ENCODE measurements around the gene COPS8. TPM values are rescaled to one million over a fixed set of nuclear protein-coding genes. Genes with fewer than 3 reads are reported as not detected.

The COPS8 gene
- total and polyA plus RNA-seq, 2 of the 8 experiments (the other 6 are each of a cell fraction or from before 2014, with no cell fraction given) = 59.3 to 67.5 TPM

GRCh38 chr2:237143118-237143517 is 57.4 kb downstream of the COPS8 start:
- no peaks in the 10 kb centered on the region; a peak in 1 of 8 replicates for H3K36me3 ChIP-seq (ENCODE audit: control insufficient read depth in 2 of 4, insufficient read depth in 4 of 4, low read length in 3 of 4)
- no peaks in the 10 kb centered on the region for H3K4me1 ChIP-seq (replicated peaks in 1 of 4; ENCODE audit: control insufficient read depth in 3 of 4, insufficient read depth in 4 of 4, low read length in 3 of 4)
- H2BK120ac ChIP-seq (replicated peaks; ENCODE audit: low read depth, low read length) = no peak overlapping the region
- no peak overlapping the region for H3K23ac ChIP-seq (ENCODE audit: insufficient read length)
- no peaks in the 10 kb centered on the region for H3K79me2 ChIP-seq (ENCODE audit: control insufficient read depth in 1 of 2, insufficient read depth in 2 of 2, low read length in 2 of 2)
- H3K9me3 ChIP-seq (ENCODE audit: insufficient read depth in 2 of 2, low read depth in 1 of 2, low read length in 1 of 2) = peaks cover 12 to 18% of the 10 kb centered on the region in 2 experiments
- H3K4ac ChIP-seq (replicated peaks; ENCODE audit: insufficient read length, low read depth, low read length) = no peak overlapping the region
- H2AFZ ChIP-seq (ENCODE audit: low read length) = no peak overlapping the region
- FAIRE-seq (no peak), DNase-seq (ENCODE audit: low read depth in 1 of 2, low spot score in 2 of 2) (no peak)
- no peaks in the 10 kb centered on the region; the same call in 1 of the 2 replicates for H3K23me2 ChIP-seq (ENCODE audit: low read depth, low read length)
- H3K79me1 ChIP-seq (ENCODE audit: low read depth, low read length) = peaks cover 3% of the 10 kb centered on the region; the same call in 1 of the 2 replicates
- no peak overlapping the region for H2BK12ac ChIP-seq (ENCODE audit: low read depth, low read length)
- no peak overlapping the region for H2BK20ac ChIP-seq (ENCODE audit: low read length)
- no peak overlapping the region for H3K18ac ChIP-seq (ENCODE audit: extremely low read depth, low read length)
- no peak overlapping the region for H3K9ac ChIP-seq (replicated peaks in 1 of 4; ENCODE audit: extremely low read depth in 1 of 4, low read depth in 3 of 4, low read length in 3 of 4)
- WGBS, 2 experiments (ENCODE audit: extremely low coverage in 1 of 2, insufficient coverage in 1 of 2, insufficient read length in 1 of 2, insufficient replicate concordance in 2 of 2, low coverage in 1 of 2, low lambda C conversion rate in 2 of 2, missing lambda C conversion rate in 1 of 2) = 74% methylated on average over 2 of the region's 2 CpGs; no CpG with 5 or more reads in 1 of the 2 experiments
- H3K56ac ChIP-seq (replicated peaks; ENCODE audit: insufficient read length, low read depth, low read length) = no peak overlapping the region
- H2BK15ac ChIP-seq (ENCODE audit: low read length) = no peak overlapping the region
- no peak overlapping the region for H4K91ac ChIP-seq (replicated peaks; ENCODE audit: insufficient read length, low read length)
- no peak overlapping the region for H4K8ac ChIP-seq (ENCODE audit: extremely low read depth, insufficient read depth, low read length)
- 0 out of 2 replicates have a peak overlapping the region, but pooled peaks have one; percentile 24 for H2AK5ac ChIP-seq (ENCODE audit: low read depth, low read length)
- H3K4me3 ChIP-seq (ENCODE audit: extremely low read depth in 1 of 4, insufficient read depth in 2 of 4, low read depth in 3 of 4, low read length in 4 of 4) = no peak overlapping the region
- H4K20me1 ChIP-seq (replicated peaks in 1 of 2; ENCODE audit: control insufficient read depth in 1 of 2, insufficient read depth in 2 of 2, low read length in 2 of 2) = peaks cover 0 to 3% of the 10 kb centered on the region in 2 experiments
- H2BK5ac ChIP-seq (ENCODE audit: low read depth, low read length) = no peak overlapping the region
- H4K5ac ChIP-seq (ENCODE audit: insufficient read length, low read depth, low read length) = no peak overlapping the region
- peaks cover 0 to 3% (median 0%) of the 10 kb centered on the region in 4 experiments; a peak in 1 of 7 replicates for H3K27me3 ChIP-seq (replicated peaks in 1 of 4; ENCODE audit: control insufficient read depth in 3 of 4, extremely low read depth in 1 of 4, insufficient read depth in 3 of 4, low read length in 3 of 4)
- H3K27ac ChIP-seq (ENCODE audit: low read depth, low read length) = no peak overlapping the region
- H3K14ac ChIP-seq (ENCODE audit: insufficient read length) = no peak overlapping the region
- CTCF ChIA-PET (ENCODE audit: partially characterized antibody) = interaction anchor here (1.2 to 3.4 kb wide), 5 partner anchors 10 to 631 kb away, joined by 3 to 16 read pairs (median 8); no protein-coding TSS in a partner anchor
- POLR2A ChIA-PET (ENCODE audit: partially characterized antibody) = no interaction called here
- TF ChIP-seq RNF2 (IDR thresholded peaks at IDR 0.05; ENCODE audit: borderline replicate concordance, low read depth, low read length, missing control alignments, poor library complexity, severe bottlenecking) (no peak), HDAC6 (IDR thresholded peaks at IDR 0.05; ENCODE audit: low read depth, low read length) (no peak), CHD1 (IDR thresholded peaks at IDR 0.05; ENCODE audit: low read depth, low read length) (no peak)
- H3K4me2 ChIP-seq (ENCODE audit: insufficient read depth in 1 of 2, low read depth in 2 of 2, low read length in 2 of 2) = no peak overlapping the region

Data from H1 (cell line).